Measurements from ENCODE around the gene SRF. TPM values are rescaled to one million over a fixed set of nuclear protein-coding genes. Genes with fewer than 3 reads are reported as not detected.

SRF gene
- total and polyA plus RNA-seq, 4 donors: 2.0 to 11.7 (median 7.1) TPM

GRCh38 chr6:43202451-43202850 is 31.4 kb downstream of the SRF start:
- no peak overlapping the region for H3K27ac ChIP-seq (ENCODE audit: low read depth in 1 of 2, low read length in 2 of 2)
- H3K4me1 ChIP-seq (ENCODE audit: control insufficient read depth in 4 of 4, insufficient read depth in 4 of 4, low read length in 3 of 4): no peaks in the 10 kb centered on the region
- H3K27me3 ChIP-seq (ENCODE audit: control insufficient read depth in 4 of 4, insufficient read depth in 4 of 4, low read length in 3 of 4): no peaks in the 10 kb centered on the region
- H3K9me3 ChIP-seq (ENCODE audit: control insufficient read depth in 4 of 4, low read length in 3 of 4): no peaks in the 10 kb centered on the region
- no peak overlapping the region for H3K4me3 ChIP-seq (ENCODE audit: low read depth in 1 of 3, low read length in 3 of 3)
- no peak for TF ChIP-seq YY1 (IDR thresholded peaks at IDR 0.05)
- TF ChIP-seq SP1 (IDR thresholded peaks at IDR 0.05): no peak
- no peak for TF ChIP-seq HNF4A (conservative IDR thresholded peaks at IDR 0.05)
- TF ChIP-seq ZBTB33 (IDR thresholded peaks at IDR 0.05): no peak
- no peak for TF ChIP-seq RAD21 (IDR thresholded peaks at IDR 0.05)
- TF ChIP-seq ATF3 (IDR thresholded peaks at IDR 0.05): no peak
- DNase-seq (ENCODE audit: low spot score): no peak
- peaks cover 3 to 31% (median 17%) of the 10 kb centered on the region in 4 donors for H3K36me3 ChIP-seq (ENCODE audit: control insufficient read depth in 4 of 4, insufficient read depth in 3 of 4, low read depth in 1 of 4, low read length in 3 of 4)
- WGBS: 93% methylated on average over 5 of the region's 5 CpGs
- H3K9ac ChIP-seq (ENCODE audit: low read depth in 1 of 2, low read length in 2 of 2): no peak overlapping the region

GRCh38 chr6:43203029-43203717 is 32.1 kb downstream of the SRF start:
- 96% methylated on average over 17 of the region's 17 CpGs for WGBS
- no peak overlapping the region for H3K9ac ChIP-seq (ENCODE audit: low read depth in 1 of 2, low read length in 2 of 2)
- H3K4me3 ChIP-seq (ENCODE audit: low read depth in 1 of 3, low read length in 3 of 3): no peak overlapping the region
- no peaks in the 10 kb centered on the region for H3K27me3 ChIP-seq (ENCODE audit: control insufficient read depth in 4 of 4, insufficient read depth in 4 of 4, low read length in 3 of 4)
- no peak overlapping the region for H3K27ac ChIP-seq (ENCODE audit: low read depth in 1 of 2, low read length in 2 of 2)
- H3K9me3 ChIP-seq (ENCODE audit: control insufficient read depth in 4 of 4, low read length in 3 of 4): no peaks in the 10 kb centered on the region
- H3K4me1 ChIP-seq (ENCODE audit: control insufficient read depth in 4 of 4, insufficient read depth in 4 of 4, low read length in 3 of 4): no peaks in the 10 kb centered on the region
- TF ChIP-seq HNF4G (IDR thresholded peaks at IDR 0.05) (no peak), ZBTB33 (IDR thresholded peaks at IDR 0.05) (no peak), NR2F2 (IDR thresholded peaks at IDR 0.05) (no peak), SP1 (IDR thresholded peaks at IDR 0.05) (no peak), YY1 (IDR thresholded peaks at IDR 0.05) (no peak), GABPA (IDR thresholded peaks at IDR 0.05 in 1 of 2, conservative IDR thresholded peaks at IDR 0.05 in 1 of 2) (no peak), CTCF (IDR thresholded peaks at IDR 0.05; ENCODE audit: low read depth, low read length, missing input control) (no peak), ATF3 (IDR thresholded peaks at IDR 0.05) (no peak), EGR1 (IDR thresholded peaks at IDR 0.05; ENCODE audit: low read depth in 2 of 2) (no peak), JUND (IDR thresholded peaks at IDR 0.05) (no peak), RAD21 (IDR thresholded peaks at IDR 0.05) (no peak), REST (IDR thresholded peaks at IDR 0.05) (no peak), RXRA (IDR thresholded peaks at IDR 0.05) (no peak), TAF1 (conservative IDR thresholded peaks at IDR 0.05) (no peak), FOXA1 (IDR thresholded peaks at IDR 0.05) (no peak), HNF4A (conservative IDR thresholded peaks at IDR 0.05) (no peak), MAX (IDR thresholded peaks at IDR 0.05) (no peak), FOXA2 (IDR thresholded peaks at IDR 0.05) (no peak)
- DNase-seq (ENCODE audit: low spot score): no peak
- H3K36me3 ChIP-seq (ENCODE audit: control insufficient read depth in 4 of 4, insufficient read depth in 3 of 4, low read depth in 1 of 4, low read length in 3 of 4): peaks cover 3 to 31% (median 17%) of the 10 kb centered on the region in 4 donors

Data from liver (tissue), 9 donors.